ENCODE measurements around the gene ANKRD11. TPM values are rescaled to one million over a fixed set of nuclear protein-coding genes. Genes with fewer than 3 reads are reported as not detected.

Gene ANKRD11
- total RNA-seq, 1 donor from 2014 or later, result 367 TPM

- Mint-ChIP-seq H3K4me1 (ENCODE audit: low read depth, unreplicated experiment) (peaks cover 43% of the 10 kb centered on the region), H3K27ac (ENCODE audit: unreplicated experiment) (peak overlapping the region; percentile 85), H3K4me3 (ENCODE audit: unreplicated experiment) (peak overlapping the region; percentile 7), H3K9me3 (ENCODE audit: unreplicated experiment) (peaks cover 24% of the 10 kb centered on the region), H3K36me3 (ENCODE audit: unreplicated experiment) (no peaks in the 10 kb centered on the region), H3K27me3 (ENCODE audit: unreplicated experiment) (peaks cover 42% of the 10 kb centered on the region)
- TF ChIP-seq CTCF (IDR thresholded peaks at IDR 0.05; ENCODE audit: partially characterized antibody, unreplicated experiment), result no peak
- no peak for DNase-seq
Observed at GRCh38 chr16:89291776-89292175, 198.6 kb downstream of the ANKRD11 start.

- H3K27ac Mint-ChIP-seq (ENCODE audit: unreplicated experiment), result peak overlapping the region; percentile 85
- H3K9me3 Mint-ChIP-seq (ENCODE audit: unreplicated experiment), result peaks cover 25% of the 10 kb centered on the region
- H3K4me1 Mint-ChIP-seq (ENCODE audit: low read depth, unreplicated experiment), result peaks cover 39% of the 10 kb centered on the region
- H3K27me3 Mint-ChIP-seq (ENCODE audit: unreplicated experiment), result peaks cover 41% of the 10 kb centered on the region
- DNase-seq, result no peak
- no peaks in the 10 kb centered on the region for H3K36me3 Mint-ChIP-seq (ENCODE audit: unreplicated experiment)
- H3K4me3 Mint-ChIP-seq (ENCODE audit: unreplicated experiment), result peak overlapping the region; percentile 7
- TF ChIP-seq CTCF (IDR thresholded peaks at IDR 0.05; ENCODE audit: partially characterized antibody, unreplicated experiment), result no peak
Observed at GRCh38 chr16:89291363-89291762, 199.0 kb downstream of the ANKRD11 start.

- no peak for DNase-seq
- Mint-ChIP-seq H3K4me1 (ENCODE audit: low read depth, unreplicated experiment) (peaks cover 35% of the 10 kb centered on the region), H3K4me3 (ENCODE audit: unreplicated experiment) (no peak overlapping the region), H3K9me3 (ENCODE audit: unreplicated experiment) (peaks cover 22% of the 10 kb centered on the region), H3K27me3 (ENCODE audit: unreplicated experiment) (peaks cover 39% of the 10 kb centered on the region), H3K36me3 (ENCODE audit: unreplicated experiment) (no peaks in the 10 kb centered on the region), H3K27ac (ENCODE audit: unreplicated experiment) (peak overlapping the region; percentile 85)
- TF ChIP-seq CTCF (IDR thresholded peaks at IDR 0.05; ENCODE audit: partially characterized antibody, unreplicated experiment), result no peak
Observed at GRCh38 chr16:89290887-89291286, 199.5 kb downstream of the ANKRD11 start.

- no peak for DNase-seq
- Mint-ChIP-seq H3K4me1 (ENCODE audit: low read depth, unreplicated experiment) (peaks cover 35% of the 10 kb centered on the region), H3K27ac (ENCODE audit: unreplicated experiment) (peak overlapping the region; percentile 43), H3K36me3 (ENCODE audit: unreplicated experiment) (no peaks in the 10 kb centered on the region), H3K4me3 (ENCODE audit: unreplicated experiment) (no peak overlapping the region), H3K27me3 (ENCODE audit: unreplicated experiment) (peaks cover 37% of the 10 kb centered on the region), H3K9me3 (ENCODE audit: unreplicated experiment) (peaks cover 19% of the 10 kb centered on the region)
- TF ChIP-seq CTCF (IDR thresholded peaks at IDR 0.05; ENCODE audit: partially characterized antibody, unreplicated experiment), result no peak
Observed at GRCh38 chr16:89290472-89290871, 199.9 kb downstream of the ANKRD11 start.

GRCh38 chr16:89289428-89290395, 200.6 kb downstream of the ANKRD11 start:
- Mint-ChIP-seq H3K27ac (ENCODE audit: unreplicated experiment) (peak overlapping the region; percentile 59), H3K4me1 (ENCODE audit: low read depth, unreplicated experiment) (peaks cover 33% of the 10 kb centered on the region), H3K4me3 (ENCODE audit: unreplicated experiment) (no peak overlapping the region), H3K9me3 (ENCODE audit: unreplicated experiment) (peaks cover 18% of the 10 kb centered on the region), H3K36me3 (ENCODE audit: unreplicated experiment) (no peaks in the 10 kb centered on the region), H3K27me3 (ENCODE audit: unreplicated experiment) (peaks cover 35% of the 10 kb centered on the region)
- peak; percentile 80 for TF ChIP-seq CTCF (IDR thresholded peaks at IDR 0.05; ENCODE audit: partially characterized antibody, unreplicated experiment)
- DNase-seq, result peak; percentile 88
